HT1080 (cell line): ENCODE results near the gene PRSS22. TPM values are rescaled to one million over a fixed set of nuclear protein-coding genes. Genes with fewer than 3 reads are reported as not detected.

Experiments used
- DNase-seq: peaks from one replicate; pipeline ENCODE4 v3.0.0-alpha.2; 2015; ENCODE audit warnings: low read depth
- total RNA-seq: library from RNA; depleted of rRNA; stranded (reverse); fragments of >200 nt; shearing (Covaris generic); gene quantifications from 2 replicates; pipeline ENCODE4 v1.2.3, GENCODE V29; 2014

PRSS22 gene
- total RNA-seq, 1 experiment from 2014 or later, result not detected

DNA sequence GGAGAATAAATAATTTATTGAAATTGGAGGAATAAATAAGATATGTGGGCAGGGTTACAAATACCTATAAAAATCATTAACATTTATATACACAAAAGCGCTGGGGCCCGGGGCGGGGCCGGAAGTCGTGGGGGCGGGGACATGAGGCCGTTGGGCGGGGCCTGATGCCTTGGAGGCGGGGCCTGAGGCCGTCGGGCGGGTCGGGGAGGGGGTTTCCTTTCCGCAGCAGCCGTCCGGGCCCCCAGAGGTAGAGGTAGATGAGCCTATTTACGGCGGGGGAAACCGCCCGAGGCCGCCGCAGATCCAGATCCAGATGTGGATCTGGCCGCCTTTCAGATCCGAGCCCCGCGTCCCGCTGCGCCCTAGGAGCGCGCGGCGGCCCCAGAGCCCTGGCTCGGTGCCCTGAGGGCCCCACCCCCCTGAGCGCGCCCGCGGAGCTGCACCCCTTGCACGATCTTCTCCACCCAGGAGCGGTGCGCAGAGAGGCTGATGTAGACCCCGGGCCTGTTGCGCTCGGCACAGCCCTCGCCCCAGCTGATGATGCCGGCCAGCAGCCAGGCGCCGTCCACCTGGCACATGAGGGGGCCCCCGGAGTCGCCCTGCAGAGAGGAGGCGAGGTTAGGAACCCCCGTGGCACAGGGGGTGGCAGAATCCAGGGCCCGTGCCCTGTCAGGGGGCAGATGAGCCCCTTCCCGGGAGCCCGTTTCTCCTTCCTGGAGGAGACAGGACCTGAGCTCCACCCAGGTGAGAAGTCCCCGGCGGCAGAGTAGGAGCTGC lies 5.1 kb downstream of the PRSS22 start:
- DNase-seq, result no peak

- DNase-seq, result no peak
These were observed 5.8 kb downstream of the PRSS22 start for GRCh38 chr16:2852003-2852730.

- no peak for DNase-seq
These were observed 8.8 kb downstream of the PRSS22 start for GRCh38 chr16:2848933-2849725.

GRCh38 chr16:2846511-2847310 lies 11.3 kb downstream of the PRSS22 start:
- peak; percentile 92 for DNase-seq

- DNase-seq, result no peak
These were observed 12.9 kb downstream of the PRSS22 start for GRCh38 chr16:2845116-2845515.

GRCh38 chr16:2843526-2843925 lies 14.4 kb downstream of the PRSS22 start:
- no peak for DNase-seq

GRCh38 chr16:2842340-2843000 lies 15.5 kb downstream of the PRSS22 start:
- no peak for DNase-seq

- DNase-seq, result no peak
These were observed 16.2 kb downstream of the PRSS22 start for GRCh38 chr16:2841606-2842339.

- no peak for DNase-seq
These were observed 17.1 kb downstream of the PRSS22 start for GRCh38 chr16:2840914-2841313.

- no peak for DNase-seq
These were observed 18.1 kb downstream of the PRSS22 start for GRCh38 chr16:2839650-2840450.

- DNase-seq, result peak; percentile 74
These were observed 19.0 kb downstream of the PRSS22 start for GRCh38 chr16:2838928-2839327.

GRCh38 chr16:2836646-2837508 lies 21.1 kb downstream of the PRSS22 start:
- DNase-seq, result no peak

GRCh38 chr16:2835638-2836493 lies 22.1 kb downstream of the PRSS22 start:
- peak; percentile 100 for DNase-seq

DNA sequence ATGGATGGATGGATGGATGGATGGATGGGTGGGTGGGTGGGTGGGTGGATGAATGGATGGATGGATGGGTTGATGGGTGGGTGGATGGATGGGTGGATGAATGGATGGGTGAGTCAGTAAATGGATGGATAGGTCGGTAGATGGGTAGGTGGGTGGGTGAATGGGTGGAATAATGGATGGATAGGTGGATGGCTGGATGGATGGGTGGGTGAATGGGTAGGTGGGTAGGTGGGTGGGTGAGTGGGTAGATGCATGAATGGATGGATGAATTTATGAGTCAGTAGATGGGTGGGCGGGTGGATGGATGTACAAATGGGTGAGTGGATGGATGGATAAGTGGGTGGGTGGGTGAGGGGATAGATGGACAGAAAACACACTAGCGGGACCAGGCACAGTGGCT lies 23.0 kb downstream of the PRSS22 start:
- no peak for DNase-seq

DNA sequence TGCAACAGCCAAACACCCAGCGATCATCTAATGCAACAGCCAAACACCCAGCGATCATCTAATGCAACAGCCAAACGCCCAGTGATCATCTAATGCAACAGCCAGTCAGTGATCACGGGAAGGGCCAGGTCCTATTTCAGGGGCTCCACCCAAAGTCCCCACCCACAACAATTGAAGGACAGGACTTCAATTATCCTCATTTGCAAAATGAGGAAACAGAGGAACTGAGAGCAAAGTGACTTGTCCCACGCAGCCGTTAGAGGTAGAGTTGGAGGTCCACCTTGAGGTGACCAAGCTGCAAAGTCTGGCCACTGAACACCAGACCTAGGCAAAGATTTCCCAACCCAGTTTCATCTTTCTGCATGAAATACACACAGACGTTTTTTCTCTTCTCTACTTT lies 24.2 kb downstream of the PRSS22 start:
- DNase-seq, result no peak

DNA sequence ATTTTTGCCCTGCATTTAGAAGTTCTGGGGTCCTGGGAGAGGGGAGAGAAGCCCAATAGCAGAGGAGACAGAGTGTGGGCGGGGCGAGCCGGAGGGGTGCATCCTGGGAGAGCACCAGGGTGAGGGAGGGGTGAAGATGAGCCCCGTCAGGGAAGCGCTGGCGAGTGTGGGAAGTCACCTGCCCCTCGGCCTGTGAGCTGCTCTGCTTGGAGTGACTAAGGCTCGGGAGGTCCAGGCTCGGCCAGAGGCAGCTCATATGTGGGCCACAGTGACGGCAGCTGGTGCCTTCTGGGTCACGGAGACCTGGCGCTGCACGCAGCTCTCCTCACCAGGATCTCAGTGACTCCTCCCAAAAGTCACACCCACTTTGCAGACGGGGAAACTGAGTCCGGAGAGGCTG lies 26.8 kb downstream of the PRSS22 start:
- no peak for DNase-seq

DNA sequence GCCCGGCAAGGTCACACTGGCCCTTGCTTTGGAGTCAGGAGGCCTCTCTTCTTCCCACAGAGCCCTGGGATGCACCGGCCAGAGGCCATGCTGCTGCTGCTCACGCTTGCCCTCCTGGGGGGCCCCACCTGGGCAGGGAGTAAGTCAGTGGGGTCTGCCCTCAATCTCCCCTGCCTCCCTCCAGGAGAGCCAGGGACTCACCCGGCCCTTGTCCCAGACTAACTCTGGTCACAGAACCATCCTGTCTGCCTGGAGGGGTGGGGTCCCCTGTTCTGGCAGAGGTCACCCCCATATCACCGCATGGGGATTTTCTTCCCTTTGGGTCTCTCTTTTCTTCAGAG lies 27.6 kb downstream of the PRSS22 start:
- no peak for DNase-seq
